ENCODE measurements around the gene LAMTOR2.
"Not testable (repeated sequence)": the region's sequence is repeated elsewhere in the genome, so short reads cannot be mapped to it uniquely, and the experiment has no call there.

DNA sequence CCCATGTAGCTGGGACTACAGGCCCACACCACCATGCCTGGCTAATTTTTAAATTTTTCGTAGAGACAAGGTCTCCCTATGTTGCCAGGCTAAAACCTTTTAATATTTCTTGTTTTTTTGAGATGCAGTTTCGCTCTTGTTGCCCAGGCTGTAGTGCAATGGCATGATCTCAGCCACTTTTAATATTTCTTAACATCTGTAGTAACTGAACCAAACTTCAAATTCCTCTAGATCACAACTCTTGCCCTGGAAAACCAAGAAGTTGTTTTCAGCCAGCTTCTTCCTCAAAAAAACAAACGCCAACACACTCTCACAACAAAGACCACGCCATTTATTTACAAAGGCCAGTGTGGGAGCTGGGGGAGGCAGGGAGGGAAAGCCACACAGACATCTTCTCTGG is 19.6 kb upstream of the LAMTOR2 start:
- TF ChIP-seq, protein P1, sequence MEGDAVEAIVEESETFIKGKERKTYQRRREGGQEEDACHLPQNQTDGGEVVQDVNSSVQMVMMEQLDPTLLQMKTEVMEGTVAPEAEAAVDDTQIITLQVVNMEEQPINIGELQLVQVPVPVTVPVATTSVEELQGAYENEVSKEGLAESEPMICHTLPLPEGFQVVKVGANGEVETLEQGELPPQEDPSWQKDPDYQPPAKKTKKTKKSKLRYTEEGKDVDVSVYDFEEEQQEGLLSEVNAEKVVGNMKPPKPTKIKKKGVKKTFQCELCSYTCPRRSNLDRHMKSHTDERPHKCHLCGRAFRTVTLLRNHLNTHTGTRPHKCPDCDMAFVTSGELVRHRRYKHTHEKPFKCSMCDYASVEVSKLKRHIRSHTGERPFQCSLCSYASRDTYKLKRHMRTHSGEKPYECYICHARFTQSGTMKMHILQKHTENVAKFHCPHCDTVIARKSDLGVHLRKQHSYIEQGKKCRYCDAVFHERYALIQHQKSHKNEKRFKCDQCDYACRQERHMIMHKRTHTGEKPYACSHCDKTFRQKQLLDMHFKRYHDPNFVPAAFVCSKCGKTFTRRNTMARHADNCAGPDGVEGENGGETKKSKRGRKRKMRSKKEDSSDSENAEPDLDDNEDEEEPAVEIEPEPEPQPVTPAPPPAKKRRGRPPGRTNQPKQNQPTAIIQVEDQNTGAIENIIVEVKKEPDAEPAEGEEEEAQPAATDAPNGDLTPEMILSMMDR (IDR thresholded peaks at IDR 0.05) = not testable (repeated sequence)
- not testable (repeated sequence) for TF ChIP-seq POLR2A (IDR thresholded peaks at IDR 0.05)

All from uterus (tissue), 2 donors.